KOPT-K1 (cell line): ENCODE measurements around the gene NACC2.

Experiments used
- H3K27ac ChIP-seq: fragments of 200-600 bp; sonication (generic); 2 replicates; pipeline ENCODE4 v1.5.1; 2016; ENCODE audit warnings: antibody characterized with exemption, mild to moderate bottlenecking, low read depth, low read length; ENCODE audit not compliant: poor library complexity, severe bottlenecking
- H3K36me3 ChIP-seq: fragments of 200-600 bp; sonication (generic); 2 replicates; pipeline ENCODE4 v1.5.1; 2017; ENCODE audit warnings: antibody characterized with exemption, mild to moderate bottlenecking, low read length, moderate library complexity; ENCODE audit not compliant: insufficient read depth
- H3K9me3 ChIP-seq: fragments of 200-600 bp; sonication (generic); 2 replicates; pipeline ENCODE4 v1.5.1; 2017; ENCODE audit warnings: antibody characterized with exemption, low read length, mild to moderate bottlenecking; ENCODE audit not compliant: insufficient read depth, poor library complexity, severe bottlenecking

NACC2 gene

DNA sequence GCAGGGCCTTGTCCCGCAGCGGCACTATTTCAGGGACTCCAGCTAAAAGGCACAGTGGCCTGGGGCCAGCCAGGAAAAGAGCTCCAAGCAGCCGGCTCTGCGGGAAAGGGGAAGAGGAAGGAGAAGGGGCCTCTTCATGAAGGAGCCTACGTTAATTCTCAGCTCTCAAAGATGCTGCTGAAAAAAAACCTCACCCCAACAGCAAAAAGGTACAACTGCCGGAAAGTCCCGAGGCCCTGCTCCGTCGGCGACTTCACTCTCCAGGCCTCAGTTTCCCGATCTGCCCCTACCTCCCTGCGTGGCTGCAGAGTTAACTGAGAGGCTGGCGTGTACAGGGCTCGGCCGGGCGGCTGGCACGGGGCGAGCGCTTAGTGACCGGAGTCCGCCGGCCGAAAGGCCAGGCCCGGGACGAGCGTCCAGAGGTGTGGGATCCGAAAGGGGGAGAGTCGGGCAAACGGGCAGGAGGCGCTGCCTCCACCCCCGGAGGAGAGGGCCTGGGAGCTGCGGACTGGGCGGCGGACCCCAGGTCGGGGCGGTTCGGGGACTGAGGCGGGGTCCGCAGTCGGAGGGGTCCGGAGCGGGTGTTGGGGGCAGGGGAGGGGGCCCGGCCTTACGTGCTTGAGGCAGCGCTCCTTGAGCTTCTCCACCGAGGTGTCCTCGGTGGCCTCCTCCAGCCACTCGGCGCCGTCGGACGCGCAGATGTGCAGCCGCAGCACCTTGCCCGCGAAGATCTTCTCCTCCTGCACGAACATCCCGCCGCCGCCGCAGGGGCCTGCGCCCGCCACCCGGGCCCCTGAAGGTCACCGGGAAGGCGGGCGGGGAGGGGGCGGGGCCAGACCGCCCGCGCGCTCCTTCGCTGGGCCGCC, 134.4 kb downstream of the NACC2 start:
- peak overlapping the region; percentile 56 for H3K27ac ChIP-seq
- H3K36me3 ChIP-seq, result no peaks in the 10 kb centered on the region
- H3K9me3 ChIP-seq, result no peaks in the 10 kb centered on the region

DNA sequence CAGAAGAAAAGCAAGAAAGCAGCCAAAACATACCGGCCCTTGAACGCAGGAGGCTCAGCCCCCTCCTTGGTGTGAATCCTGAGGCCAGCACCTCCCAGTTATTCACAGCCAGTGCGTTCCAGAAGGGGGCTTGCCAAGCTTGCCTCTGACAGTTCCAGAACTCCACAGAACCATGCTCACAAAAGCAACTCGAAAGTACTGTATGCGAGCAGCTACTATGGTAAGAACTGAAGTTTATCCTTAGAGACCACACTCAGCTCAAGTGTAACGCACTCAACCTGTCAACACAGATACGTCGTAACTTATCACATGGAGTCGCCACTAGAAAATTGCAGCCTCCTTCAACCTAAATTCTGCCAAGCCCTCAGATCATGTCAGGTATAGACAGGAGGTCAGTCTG, 135.3 kb downstream of the NACC2 start:
- no peaks in the 10 kb centered on the region for H3K9me3 ChIP-seq
- H3K27ac ChIP-seq, result no peak overlapping the region
- peaks cover 4% of the 10 kb centered on the region; the same call in 1 of the 2 replicates for H3K36me3 ChIP-seq

DNA sequence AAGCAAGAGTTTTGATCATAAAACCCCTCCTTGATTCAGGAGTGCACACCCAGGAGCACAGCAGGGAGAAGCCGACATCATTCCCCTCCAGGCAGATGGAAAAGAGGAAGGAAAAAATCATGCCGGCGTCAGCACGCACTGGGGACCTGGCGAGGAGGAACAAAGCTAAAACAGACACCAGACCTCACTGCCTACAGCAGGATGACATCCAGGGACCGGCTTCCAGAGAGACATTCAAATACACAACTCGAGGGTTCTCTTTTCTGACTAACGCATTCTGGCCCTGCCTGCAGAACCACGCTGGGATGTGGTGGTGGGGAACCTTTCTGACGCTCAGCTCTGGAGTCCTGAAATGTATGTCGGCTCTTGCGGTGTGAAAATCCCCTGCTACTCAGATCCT, 136.6 kb downstream of the NACC2 start:
- Histone ChIP-seq H3K9me3 (no peaks in the 10 kb centered on the region), H3K36me3 (peaks cover 12% of the 10 kb centered on the region; the same call in 1 of the 2 replicates), H3K27ac (no peak overlapping the region)

DNA sequence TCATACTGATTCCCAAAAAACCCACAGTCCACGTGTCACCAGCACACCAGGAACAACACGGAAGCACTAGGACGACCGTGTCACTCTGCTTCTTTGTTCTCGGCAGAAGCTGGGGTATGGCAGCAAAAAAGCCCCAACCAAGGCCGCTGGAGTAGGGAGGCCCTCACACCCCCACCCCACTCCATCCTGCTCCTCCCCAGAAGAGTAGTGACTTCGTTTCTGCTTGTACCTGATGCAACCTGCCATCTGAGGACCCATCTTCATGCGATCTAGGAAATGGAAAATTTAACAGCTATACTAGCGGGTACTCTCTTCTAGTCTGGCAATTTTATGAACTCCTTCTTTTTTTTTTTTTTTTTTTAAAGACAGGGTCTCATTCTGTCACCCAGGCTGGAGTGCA, 137.7 kb downstream of the NACC2 start:
- H3K27ac ChIP-seq, result no peak overlapping the region
- H3K36me3 ChIP-seq, result peaks cover 19% of the 10 kb centered on the region; the same call in 1 of the 2 replicates
- H3K9me3 ChIP-seq, result no peaks in the 10 kb centered on the region

DNA sequence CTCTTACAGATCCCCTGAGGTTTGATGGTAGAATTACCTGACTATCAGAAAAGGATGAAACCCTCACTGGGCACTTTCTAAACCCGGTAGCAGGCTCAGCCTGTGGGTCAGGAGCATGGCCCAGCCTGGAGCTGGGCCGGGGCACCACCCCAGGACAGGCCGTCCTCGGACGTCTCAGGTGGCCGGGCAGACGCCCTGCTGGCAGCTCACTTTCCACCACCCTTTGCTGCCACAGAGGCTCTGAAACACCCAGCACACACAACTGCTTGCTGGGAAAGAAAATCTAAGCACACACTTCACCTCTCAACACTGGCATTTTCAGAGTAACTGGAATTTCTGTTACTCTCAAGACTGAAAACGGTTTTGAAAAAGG, 138.3 kb downstream of the NACC2 start:
- Histone ChIP-seq H3K9me3 (no peaks in the 10 kb centered on the region), H3K36me3 (peaks cover 25% of the 10 kb centered on the region; the same call in 1 of the 2 replicates)

More for the DNA sequence above, 138.3 kb downstream of the NACC2 start:
- no peak overlapping the region for H3K27ac ChIP-seq
